Effector memory CD4-positive, alpha-beta T cell (primary cell): ENCODE data around the gene TNFAIP2.

Experiments used
- DNase-seq, 3 donors: peaks; one replicate each; pipeline ENCODE4 v3.0.0-alpha.2; 2020
- H3K27ac ChIP-seq: 2 replicates; pipeline ENCODE4 v1.7.0; 2013; ENCODE audit warnings: mild to moderate bottlenecking, low read length, moderate library complexity; ENCODE audit not compliant: insufficient read depth, poor library complexity, severe bottlenecking
- H3K27me3 ChIP-seq: replicated peaks from 2 replicates; pipeline ENCODE4 v1.7.0; 2013; ENCODE audit warnings: mild to moderate bottlenecking, low read length; ENCODE audit not compliant: insufficient read depth, control insufficient read depth, poor library complexity, severe bottlenecking
- H3K36me3 ChIP-seq: 2 replicates; pipeline ENCODE4 v1.7.0; 2013; ENCODE audit warnings: mild to moderate bottlenecking, low read length, moderate library complexity; ENCODE audit not compliant: control insufficient read depth, insufficient read depth
- H3K4me1 ChIP-seq: 2 replicates; pipeline ENCODE4 v1.7.0; 2013; ENCODE audit warnings: low read length, mild to moderate bottlenecking; ENCODE audit not compliant: control insufficient read depth, insufficient read depth, poor library complexity, severe bottlenecking
- H3K4me3 ChIP-seq: 2 replicates; pipeline ENCODE4 v1.7.0; 2013; ENCODE audit warnings: low read length, low read depth, mild to moderate bottlenecking; ENCODE audit not compliant: insufficient read depth, poor library complexity, severe bottlenecking
- H3K9me3 ChIP-seq: 2 replicates; pipeline ENCODE4 v1.7.0; 2013; ENCODE audit warnings: mild to moderate bottlenecking, low read length, moderate library complexity; ENCODE audit not compliant: control insufficient read depth

TNFAIP2 gene

DNA sequence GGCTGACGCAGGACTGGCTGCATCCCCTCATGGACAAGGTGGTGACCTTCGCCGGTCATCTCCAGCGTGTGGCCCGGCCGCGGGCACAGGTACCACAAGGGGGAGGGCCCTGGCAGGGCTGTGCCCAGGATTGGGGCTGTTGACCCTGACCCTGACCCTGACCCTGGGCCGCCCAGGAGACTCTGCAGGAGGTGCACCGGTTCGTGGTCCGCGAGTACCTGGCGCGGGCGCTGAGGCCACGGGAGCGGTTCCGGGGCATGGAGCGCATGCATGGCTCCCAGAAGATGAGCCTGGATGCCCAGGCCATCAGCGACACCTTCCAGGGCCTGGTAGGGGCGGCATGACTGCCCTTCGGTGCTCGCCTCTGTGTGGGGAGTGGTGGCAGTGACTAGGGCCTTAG lies 15.8 kb upstream of the TNFAIP2 start:
- Histone ChIP-seq H3K27me3 (peaks cover 23% of the 10 kb centered on the region), H3K9me3 (no peaks in the 10 kb centered on the region), H3K36me3 (no peaks in the 10 kb centered on the region), H3K27ac (no peak overlapping the region), H3K4me3 (no peak overlapping the region), H3K4me1 (peaks cover 9% of the 10 kb centered on the region)
- DNase-seq = no peak

DNA sequence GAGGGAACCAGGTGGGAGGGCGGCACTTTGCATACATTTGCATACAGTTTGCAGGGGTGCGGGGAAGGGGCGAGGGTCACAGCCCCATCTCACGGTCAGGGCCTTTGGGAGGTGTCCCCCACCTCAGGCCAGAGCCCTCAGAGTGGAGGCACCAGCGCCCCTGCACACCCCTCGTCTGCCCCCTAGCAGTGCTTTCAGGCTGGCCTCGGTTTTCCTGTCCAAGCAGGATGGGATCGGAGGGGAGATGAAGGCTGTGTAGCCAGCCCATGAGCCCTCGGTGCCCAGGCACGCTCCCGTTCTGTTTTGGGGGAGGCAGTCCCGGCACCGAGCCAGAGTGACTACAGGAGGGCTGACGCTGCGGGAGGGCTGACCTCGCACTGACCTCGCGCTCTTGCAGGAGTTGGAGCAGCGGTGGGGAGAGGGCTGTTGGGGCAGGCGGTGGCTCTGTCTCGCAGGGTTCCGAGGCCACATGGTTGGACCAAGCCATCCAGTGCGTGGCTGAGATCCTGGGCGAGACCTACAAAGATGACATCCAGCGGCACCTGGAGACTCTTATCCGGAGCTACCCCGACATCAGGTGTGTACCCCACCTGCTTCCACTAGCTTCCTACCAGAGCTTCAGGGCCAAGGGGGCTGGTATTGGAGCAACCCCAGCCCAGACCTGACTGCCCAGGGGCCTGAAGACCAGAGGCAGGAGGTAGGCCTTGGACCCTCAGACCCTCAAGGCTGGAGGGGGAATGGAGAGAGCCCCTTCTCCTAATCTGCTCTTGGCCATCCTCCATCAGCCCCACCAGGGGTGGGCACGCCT lies 15.1 kb upstream of the TNFAIP2 start:
- H3K27ac ChIP-seq = no peak overlapping the region
- H3K9me3 ChIP-seq = no peaks in the 10 kb centered on the region
- H3K4me3 ChIP-seq = no peak overlapping the region
- no peak for DNase-seq
- H3K4me1 ChIP-seq = peaks cover 9% of the 10 kb centered on the region
- H3K36me3 ChIP-seq = no peaks in the 10 kb centered on the region
- peaks cover 19% of the 10 kb centered on the region for H3K27me3 ChIP-seq

DNA sequence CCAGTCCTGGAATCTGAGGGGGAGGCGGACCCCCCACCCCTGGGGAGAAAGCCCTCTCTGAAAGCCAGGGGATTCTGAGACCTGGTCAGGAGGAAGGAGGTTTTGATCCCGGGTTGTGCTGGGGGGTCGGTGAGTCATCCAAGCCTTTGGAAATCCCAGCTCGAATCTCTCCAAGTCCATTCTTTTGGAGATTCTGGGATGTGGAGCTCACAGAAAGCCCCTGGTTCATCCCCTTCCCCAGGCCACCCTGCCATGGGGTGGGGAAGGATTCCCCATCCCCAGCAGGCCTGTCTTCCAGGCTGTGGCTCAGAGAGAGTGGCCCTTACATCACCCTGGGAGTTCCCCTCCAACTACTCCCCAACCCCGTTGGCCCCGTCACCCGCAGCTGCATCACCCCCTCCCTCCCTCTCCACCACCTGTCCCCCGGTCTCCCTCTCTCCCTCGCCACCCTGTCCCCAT lies 14.5 kb upstream of the TNFAIP2 start:
- H3K9me3 ChIP-seq = no peaks in the 10 kb centered on the region
- no peak for DNase-seq

DNA sequence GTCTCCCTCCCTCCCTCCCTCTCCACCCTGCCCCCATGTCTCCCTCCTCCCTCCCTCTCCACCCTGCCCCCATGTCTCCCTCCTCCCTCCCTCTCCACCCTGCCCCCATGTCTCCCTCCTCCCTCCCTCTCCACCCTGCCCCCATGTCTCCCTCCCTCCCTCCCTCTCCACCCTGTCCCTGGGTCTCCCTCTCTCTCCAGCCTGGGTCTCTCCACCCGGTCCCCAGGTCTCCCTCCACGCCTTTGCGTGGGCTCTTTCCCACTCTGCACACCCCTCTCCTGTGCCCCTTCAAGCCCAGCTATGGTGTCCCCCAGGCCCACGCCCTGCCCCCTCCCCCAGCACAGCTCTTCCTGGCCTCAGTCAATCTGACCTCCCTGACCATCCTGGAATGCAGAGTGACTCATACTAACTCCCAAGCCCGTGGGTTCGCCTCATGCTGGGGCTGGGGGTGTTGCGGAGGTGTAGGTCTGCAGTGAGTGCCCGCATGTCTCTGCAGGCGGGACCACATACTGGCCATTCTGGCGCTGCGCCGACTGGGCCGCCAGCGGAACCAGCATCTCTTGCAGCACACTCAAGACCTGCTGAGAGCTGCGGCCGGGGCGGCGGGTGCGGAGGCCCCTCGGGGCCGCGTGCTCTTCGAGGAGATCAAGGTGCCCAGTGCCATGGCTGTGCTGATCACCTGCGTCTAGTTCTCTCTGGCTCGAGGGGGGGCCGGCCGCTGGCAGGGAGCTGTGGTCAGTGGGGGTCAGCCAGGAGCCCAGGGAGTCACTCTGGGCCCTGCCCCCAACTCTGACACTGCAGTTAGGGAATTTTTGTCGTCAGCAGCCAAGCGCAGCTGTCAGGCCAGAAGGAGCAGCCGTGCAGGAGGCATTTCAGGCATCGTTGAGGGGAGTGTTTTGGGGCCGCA lies 13.5 kb upstream of the TNFAIP2 start:
- H3K4me1 ChIP-seq = peaks cover 4% of the 10 kb centered on the region
- H3K27me3 ChIP-seq = peaks cover 5% of the 10 kb centered on the region
- H3K4me3 ChIP-seq = no peak overlapping the region
- no peak overlapping the region for H3K27ac ChIP-seq
- no peaks in the 10 kb centered on the region for H3K36me3 ChIP-seq
- no peak for DNase-seq
- no peaks in the 10 kb centered on the region for H3K9me3 ChIP-seq

More for the DNA sequence above, 14.5 kb upstream of the TNFAIP2 start:
- Histone ChIP-seq H3K27me3 (peaks cover 15% of the 10 kb centered on the region), H3K4me3 (no peak overlapping the region), H3K4me1 (peaks cover 9% of the 10 kb centered on the region), H3K36me3 (no peaks in the 10 kb centered on the region), H3K27ac (no peak overlapping the region)

DNA sequence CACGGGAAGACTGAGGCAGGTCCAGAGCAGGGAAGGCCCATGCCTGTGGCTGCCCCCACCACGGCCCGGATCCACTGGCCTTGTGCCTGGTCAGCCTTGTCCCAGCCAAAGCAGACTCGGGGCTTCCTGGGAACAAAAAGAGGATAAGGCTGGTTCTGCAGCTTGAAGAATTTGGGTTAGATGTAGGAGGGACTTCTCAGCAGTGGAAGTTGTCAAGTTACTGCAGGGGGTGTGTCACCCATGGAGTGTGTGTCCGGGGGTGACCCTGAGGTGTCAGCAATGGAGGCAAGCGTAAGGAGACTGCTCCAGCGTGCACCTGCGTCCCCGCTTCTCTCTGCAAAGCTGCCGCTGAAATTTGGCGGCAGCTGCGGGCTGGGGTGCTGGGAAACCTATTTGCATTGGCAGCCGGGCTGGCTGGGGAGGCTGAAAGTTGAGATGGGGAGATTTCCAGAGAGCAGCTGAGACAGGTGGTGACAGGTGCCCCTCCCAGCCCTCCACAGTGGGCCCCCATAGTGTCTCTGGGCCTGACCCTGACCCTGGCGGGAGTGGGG lies 12.5 kb upstream of the TNFAIP2 start:
- no peaks in the 10 kb centered on the region for H3K36me3 ChIP-seq
- no peak overlapping the region for H3K4me3 ChIP-seq
- no peaks in the 10 kb centered on the region for H3K27me3 ChIP-seq
- DNase-seq = no peak
- H3K4me1 ChIP-seq = no peaks in the 10 kb centered on the region
- no peak overlapping the region for H3K27ac ChIP-seq
- H3K9me3 ChIP-seq = no peaks in the 10 kb centered on the region

DNA sequence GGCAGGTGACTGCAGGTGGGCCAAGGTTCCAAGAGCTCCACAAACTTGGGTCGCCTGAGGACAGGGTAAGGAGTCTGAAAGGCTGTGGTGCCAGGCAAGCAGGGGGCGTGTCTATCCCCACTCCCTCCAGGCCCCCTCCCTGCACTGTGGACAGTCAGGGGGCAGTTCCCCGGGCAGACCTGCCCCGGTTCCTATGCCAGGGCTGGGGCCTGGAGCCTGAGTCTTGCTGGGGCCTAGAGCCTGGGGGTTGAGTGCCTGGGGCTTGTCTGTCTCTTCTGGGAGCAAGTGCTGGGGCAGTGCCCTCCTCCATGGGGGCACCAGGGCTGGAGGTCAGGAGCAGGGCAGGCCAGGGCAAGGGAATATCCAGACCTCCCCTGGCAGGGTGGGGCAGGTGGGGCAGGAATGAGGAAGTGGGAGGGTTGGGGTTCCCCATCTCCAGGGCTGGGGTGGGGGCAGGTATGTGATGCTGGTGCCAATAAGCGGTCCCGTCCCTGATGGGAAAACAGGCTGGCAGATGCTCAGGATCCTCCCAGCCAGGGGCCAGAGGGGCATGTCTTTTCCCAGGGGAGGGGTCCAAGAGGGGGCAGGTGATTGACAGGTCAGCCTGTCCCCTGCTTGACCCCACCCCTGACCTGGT lies 11.9 kb upstream of the TNFAIP2 start:
- H3K4me1 ChIP-seq = no peaks in the 10 kb centered on the region
- no peaks in the 10 kb centered on the region for H3K9me3 ChIP-seq
- H3K36me3 ChIP-seq = no peaks in the 10 kb centered on the region
- no peak for DNase-seq
- H3K4me3 ChIP-seq = no peak overlapping the region
- H3K27me3 ChIP-seq = no peaks in the 10 kb centered on the region
- no peak overlapping the region for H3K27ac ChIP-seq

DNA sequence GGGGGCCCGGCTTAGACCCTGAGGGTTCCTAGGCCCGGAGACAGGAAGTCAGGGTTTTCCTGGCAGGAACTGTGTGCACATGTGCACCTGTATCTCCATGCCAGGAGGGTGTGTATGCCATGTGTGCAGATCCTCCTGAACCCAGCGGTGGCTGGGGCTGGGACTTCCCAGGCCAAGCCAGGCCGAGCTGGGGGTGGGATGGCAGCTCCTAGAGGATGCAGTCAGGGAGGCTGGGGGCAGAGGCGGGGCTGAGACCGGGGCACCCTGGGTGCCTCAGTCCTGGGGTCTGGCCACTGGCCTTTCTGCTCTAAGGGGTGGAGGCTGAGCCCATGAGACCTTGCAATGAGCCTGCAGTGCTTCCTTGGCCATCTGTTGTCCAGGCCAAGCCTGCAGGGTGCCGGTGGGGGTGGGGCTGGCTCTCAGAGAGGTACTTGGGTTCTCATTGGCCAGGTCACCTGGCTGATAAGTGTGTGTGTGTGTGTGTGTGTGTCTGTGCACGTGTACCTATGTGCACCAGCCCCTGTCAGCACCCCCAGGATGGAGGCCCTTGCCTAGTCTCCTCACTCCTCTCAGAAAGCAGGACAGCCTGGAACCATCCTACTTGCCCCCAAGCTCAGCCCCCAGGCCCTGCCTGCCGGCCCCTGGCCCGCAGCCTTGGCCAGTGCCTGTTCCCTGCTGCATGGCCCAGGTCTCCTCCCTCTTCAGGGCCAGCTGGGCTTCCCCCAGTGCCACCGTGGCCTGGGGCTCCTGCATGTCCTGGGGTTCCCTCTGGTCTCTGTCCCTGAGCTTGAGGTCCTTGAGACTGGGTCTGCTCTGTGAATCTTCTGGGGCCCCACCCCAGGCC lies 10.6 kb upstream of the TNFAIP2 start:
- DNase-seq = no peak
- Histone ChIP-seq H3K27me3 (no peaks in the 10 kb centered on the region), H3K36me3 (no peaks in the 10 kb centered on the region), H3K4me1 (no peaks in the 10 kb centered on the region), H3K27ac (no peak overlapping the region), H3K9me3 (no peaks in the 10 kb centered on the region), H3K4me3 (no peak overlapping the region)

DNA sequence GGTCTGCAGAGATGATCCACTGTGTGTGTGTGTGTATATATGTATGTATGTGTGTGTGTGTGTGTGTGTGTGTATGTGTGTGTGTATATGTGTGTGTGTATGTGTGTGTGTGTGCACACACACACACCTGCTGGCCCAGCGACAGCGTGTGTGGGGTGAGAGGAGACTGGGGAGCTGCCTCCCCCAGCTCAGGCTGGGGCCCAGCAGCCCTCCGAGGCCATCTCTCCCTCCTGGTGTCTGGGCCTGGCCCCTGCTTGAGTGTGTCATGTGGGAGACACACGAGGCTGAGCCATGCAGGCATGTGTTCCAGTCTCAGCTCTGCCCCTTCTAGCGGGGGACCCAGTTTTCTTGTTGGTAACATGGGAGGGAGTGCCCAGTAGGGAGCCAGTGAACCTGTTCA lies 10.0 kb upstream of the TNFAIP2 start:
- no peaks in the 10 kb centered on the region for H3K27me3 ChIP-seq
- H3K4me3 ChIP-seq = no peak overlapping the region
- DNase-seq = no peak
- no peaks in the 10 kb centered on the region for H3K36me3 ChIP-seq
- H3K4me1 ChIP-seq = no peaks in the 10 kb centered on the region
- H3K27ac ChIP-seq = no peak overlapping the region
- H3K9me3 ChIP-seq = no peaks in the 10 kb centered on the region

DNA sequence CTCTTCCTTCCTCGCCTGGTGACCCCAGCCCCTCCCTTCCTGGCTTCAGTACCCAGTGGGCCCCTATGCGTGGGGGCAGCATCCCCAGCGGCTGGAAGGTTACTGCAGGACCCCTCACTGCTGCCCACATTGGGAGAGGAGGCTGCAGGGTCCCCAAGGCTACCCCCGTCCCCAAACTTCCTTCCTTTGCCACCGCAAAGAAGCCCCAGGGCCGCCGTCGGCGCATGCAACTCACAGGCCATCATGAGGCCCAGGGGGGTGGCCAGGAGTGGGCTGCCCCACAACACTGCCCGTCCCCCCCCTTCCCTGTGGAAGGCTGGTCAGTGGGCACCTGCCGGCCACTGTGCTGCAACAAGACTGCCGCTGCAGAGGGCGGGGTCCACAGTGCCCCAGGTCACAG lies 9.5 kb upstream of the TNFAIP2 start:
- Histone ChIP-seq H3K9me3 (no peaks in the 10 kb centered on the region), H3K4me3 (no peak overlapping the region), H3K36me3 (no peaks in the 10 kb centered on the region), H3K27ac (no peak overlapping the region), H3K4me1 (no peaks in the 10 kb centered on the region), H3K27me3 (no peaks in the 10 kb centered on the region)
- no peak for DNase-seq
